GM18505 (cell line): ENCODE data around the gene POLDIP3.
"Not testable (repeated sequence)": the region's sequence is repeated elsewhere in the genome, so short reads cannot be mapped to it uniquely, and the experiment has no call there.

Experiments
- ATAC-seq: cut with Tn5 transposase; IDR thresholded peaks from one replicate; pipeline ENCODE4 v1.9.1; 2021; ENCODE audit not compliant: unreplicated experiment
- POLR2A ChIP-seq: IDR thresholded peaks from 4 replicates; pipeline ENCODE4 v1.6.1; 2011; ENCODE audit warnings: borderline replicate concordance; ENCODE audit not compliant: insufficient read depth, insufficient read length; ENCODE audit errors: extremely low read depth

Gene POLDIP3

GRCh38 chr22:42577623-42578240, 37.0 kb downstream of the POLDIP3 start:
- TF ChIP-seq POLR2A = no peak
- ATAC-seq = no peak

- ATAC-seq = not testable (repeated sequence)
These were observed 37.5 kb downstream of the POLDIP3 start for GRCh38 chr22:42577141-42577540.

- ATAC-seq = not testable (repeated sequence)
These were observed 38.6 kb downstream of the POLDIP3 start for GRCh38 chr22:42575996-42576574.

- ATAC-seq = not testable (repeated sequence)
These were observed 40.2 kb downstream of the POLDIP3 start for GRCh38 chr22:42574468-42574867.

- not testable (repeated sequence) for ATAC-seq
These were observed 40.6 kb downstream of the POLDIP3 start for GRCh38 chr22:42574046-42574445.

GRCh38 chr22:42571068-42571467, 43.6 kb downstream of the POLDIP3 start:
- not testable (repeated sequence) for ATAC-seq

- ATAC-seq = not testable (repeated sequence)
These were observed 44.1 kb downstream of the POLDIP3 start for GRCh38 chr22:42570580-42570979.

GRCh38 chr22:42567950-42568349, 46.7 kb downstream of the POLDIP3 start:
- ATAC-seq = not testable (repeated sequence)

- ATAC-seq = no peak
- TF ChIP-seq POLR2A = no peak
These were observed 48.7 kb downstream of the POLDIP3 start for GRCh38 chr22:42565956-42566355.

- no peak for TF ChIP-seq POLR2A
- no peak for ATAC-seq
These were observed 50.0 kb downstream of the POLDIP3 start for GRCh38 chr22:42564699-42565098.

- ATAC-seq = not testable (repeated sequence)
These were observed 50.7 kb downstream of the POLDIP3 start for GRCh38 chr22:42563943-42564342.

GRCh38 chr22:42562684-42563083, 52.0 kb downstream of the POLDIP3 start:
- TF ChIP-seq POLR2A = no peak
- ATAC-seq = no peak

GRCh38 chr22:42562279-42562678, 52.4 kb downstream of the POLDIP3 start:
- no peak for TF ChIP-seq POLR2A
- ATAC-seq = no peak

- TF ChIP-seq POLR2A = no peak
- no peak for ATAC-seq
These were observed 52.8 kb downstream of the POLDIP3 start for GRCh38 chr22:42561856-42562255.

- ATAC-seq = no peak
- no peak for TF ChIP-seq POLR2A
These were observed 53.9 kb downstream of the POLDIP3 start for GRCh38 chr22:42560781-42561180.

GRCh38 chr22:42560381-42560780, 54.3 kb downstream of the POLDIP3 start:
- TF ChIP-seq POLR2A = no peak
- no peak for ATAC-seq
